GM19324 (cell line): ENCODE measurements around the gene NEURL1B.
"Not testable (repeated sequence)": the region's sequence is repeated elsewhere in the genome, so short reads cannot be mapped to it uniquely, and the experiment has no call there.

Experiments used
- ATAC-seq: cut with Tn5 transposase; IDR thresholded peaks from one replicate; pipeline ENCODE4 v1.9.1; 2021; ENCODE audit warnings: mild to moderate bottlenecking, moderate library complexity; ENCODE audit not compliant: unreplicated experiment, low FRiP score

Gene NEURL1B

GRCh38 chr5:172692981-172693380 is 51.9 kb downstream of the NEURL1B start:
- ATAC-seq = no peak

GRCh38 chr5:172694061-172694460 is 53.0 kb downstream of the NEURL1B start:
- ATAC-seq = no peak

GRCh38 chr5:172694541-172694940 is 53.5 kb downstream of the NEURL1B start:
- ATAC-seq = no peak

- no peak for ATAC-seq
These were observed 54.4 kb downstream of the NEURL1B start for GRCh38 chr5:172695232-172696054.

GRCh38 chr5:172696171-172696849 is 55.2 kb downstream of the NEURL1B start:
- ATAC-seq = no peak

GRCh38 chr5:172697123-172698121 is 56.4 kb downstream of the NEURL1B start:
- ATAC-seq = peak; percentile 73

GRCh38 chr5:172699423-172699822 is 58.4 kb downstream of the NEURL1B start:
- no peak for ATAC-seq

GRCh38 chr5:172699999-172700364 is 58.9 kb downstream of the NEURL1B start:
- ATAC-seq = no peak

- no peak for ATAC-seq
These were observed 59.6 kb downstream of the NEURL1B start for GRCh38 chr5:172700365-172701290.

- ATAC-seq = no peak
These were observed 60.2 kb downstream of the NEURL1B start for GRCh38 chr5:172701291-172701656.

- ATAC-seq = no peak
These were observed 62.9 kb downstream of the NEURL1B start for GRCh38 chr5:172703952-172704351.

- ATAC-seq = no peak
These were observed 64.6 kb downstream of the NEURL1B start for GRCh38 chr5:172705576-172706084.

GRCh38 chr5:172706796-172707195 is 65.7 kb downstream of the NEURL1B start:
- ATAC-seq = no peak

GRCh38 chr5:172707285-172708182 is 66.5 kb downstream of the NEURL1B start:
- no peak for ATAC-seq

- ATAC-seq = no peak
These were observed 67.1 kb downstream of the NEURL1B start for GRCh38 chr5:172708183-172708505.

- no peak for ATAC-seq
These were observed 69.6 kb downstream of the NEURL1B start for GRCh38 chr5:172710676-172711075.

GRCh38 chr5:172711321-172711861 is 70.3 kb downstream of the NEURL1B start:
- not testable (repeated sequence) for ATAC-seq

GRCh38 chr5:172712610-172713009 is 71.5 kb downstream of the NEURL1B start:
- ATAC-seq = no peak
